HG02870 (cell line): ENCODE results near the gene AGPAT1.
A peak's percentile ranks its signal among the peaks of the same experiment; 100 is the strongest.
"Not testable (repeated sequence)": the region's sequence is repeated elsewhere in the genome, so short reads cannot be mapped to it uniquely, and the experiment has no call there.

ENCODE experiments used
- ATAC-seq: cut with Tn5 transposase; IDR thresholded peaks from one replicate; pipeline ENCODE4 v1.9.1; 2021; ENCODE audit warnings: mild to moderate bottlenecking, moderate library complexity; ENCODE audit not compliant: unreplicated experiment

The AGPAT1 gene

DNA sequence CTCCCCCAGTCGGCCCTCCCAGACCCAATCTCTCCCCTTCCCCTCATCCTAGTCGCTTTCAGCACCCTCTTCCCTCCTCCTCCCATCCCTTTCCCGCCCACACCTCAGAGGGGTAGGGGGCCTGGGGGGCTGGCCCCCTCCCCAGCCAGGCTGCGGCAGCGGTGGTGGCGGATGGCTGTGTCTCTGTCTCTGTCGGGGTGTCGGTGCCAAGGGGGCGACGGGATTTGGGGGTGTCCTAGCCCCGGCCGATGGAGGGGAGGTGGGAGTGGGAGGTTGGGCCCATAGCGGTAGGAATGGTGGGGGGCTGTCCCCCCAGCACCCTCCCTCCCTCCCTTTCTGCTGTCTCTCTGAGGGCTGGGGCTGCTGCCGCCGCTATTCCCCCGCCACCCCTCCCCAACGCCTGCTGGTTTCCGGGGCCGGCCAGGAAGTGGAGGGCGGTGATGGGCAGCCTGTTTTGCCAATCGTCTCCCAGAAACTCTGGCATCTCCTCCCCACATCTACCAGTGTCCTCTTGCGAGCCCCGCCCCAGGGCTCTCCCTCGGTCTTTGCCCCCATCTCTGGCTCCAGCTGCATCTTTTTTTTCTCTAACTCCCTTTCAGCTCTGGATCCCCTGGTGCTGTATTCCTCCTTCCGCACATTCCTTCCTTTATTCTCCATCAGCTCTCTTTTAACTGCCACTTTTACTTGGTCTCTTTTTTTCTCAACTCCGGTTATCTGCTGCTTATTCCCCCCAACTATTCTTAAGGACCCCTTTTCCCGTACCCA, at the start of gene AGPAT1:
Gene AGPAT1 (minus strand): TSS at position 374 of the 765 bp plus-strand sequence. CDS start 4,588 bp downstream, outside the sequence.
- peak; percentile 39 for ATAC-seq

- ATAC-seq = no peak
These were observed 48.8 kb upstream of the AGPAT1 start for GRCh38 chr6:32224696-32225095.

DNA sequence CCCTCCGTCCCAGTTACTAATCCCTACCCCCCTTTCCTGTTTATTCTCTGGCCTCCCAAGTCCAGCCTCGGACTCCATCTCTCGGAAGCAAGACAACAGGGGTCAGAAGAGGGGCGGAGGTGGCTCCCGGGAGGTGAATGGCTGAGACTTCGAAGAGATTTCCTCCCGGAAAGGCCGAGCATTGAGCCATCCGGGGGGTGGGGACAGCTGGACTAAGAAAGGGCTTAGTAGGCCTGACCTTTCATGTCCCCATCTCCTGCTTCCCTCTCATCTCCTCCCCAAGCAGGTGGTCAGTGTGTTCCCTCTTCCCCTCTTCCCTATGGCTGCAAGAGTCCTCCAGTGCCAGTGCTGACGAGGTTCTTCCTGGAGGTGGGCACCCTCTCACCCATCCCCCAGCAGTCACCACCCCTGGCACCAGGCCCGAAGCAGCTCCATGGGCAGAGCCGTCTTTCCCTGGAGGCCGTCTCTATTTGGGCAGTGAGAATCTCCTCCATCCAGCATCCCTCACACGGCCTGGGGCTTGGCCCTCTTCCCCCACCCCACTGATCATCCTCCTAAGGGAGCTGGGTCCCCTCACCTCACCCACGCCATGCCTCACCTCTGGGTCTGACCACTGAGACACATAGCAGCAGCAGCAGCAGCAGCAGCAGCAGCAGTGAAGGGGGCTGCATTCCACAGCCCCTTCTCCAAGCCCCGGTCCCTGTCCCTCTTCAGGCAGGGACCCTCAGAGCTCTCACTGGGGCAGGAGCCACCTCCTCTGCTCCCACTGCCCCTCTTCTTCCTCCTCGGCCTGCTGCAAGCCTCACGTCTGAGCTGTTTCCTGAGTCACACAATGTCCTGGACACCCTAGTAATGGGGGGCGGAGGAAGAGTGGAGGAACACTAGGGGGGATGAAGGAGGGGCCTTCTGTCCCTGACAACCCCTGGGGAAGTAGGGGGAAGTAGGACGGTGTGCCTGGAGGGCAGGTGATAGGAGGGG, 47.7 kb upstream of the AGPAT1 start, which contains the start of gene NOTCH4:
Gene NOTCH4 (minus strand): TSS at position 810 of the 978 bp plus-strand sequence. CDS start 139 bp downstream, at position 671.
- ATAC-seq = no peak

DNA sequence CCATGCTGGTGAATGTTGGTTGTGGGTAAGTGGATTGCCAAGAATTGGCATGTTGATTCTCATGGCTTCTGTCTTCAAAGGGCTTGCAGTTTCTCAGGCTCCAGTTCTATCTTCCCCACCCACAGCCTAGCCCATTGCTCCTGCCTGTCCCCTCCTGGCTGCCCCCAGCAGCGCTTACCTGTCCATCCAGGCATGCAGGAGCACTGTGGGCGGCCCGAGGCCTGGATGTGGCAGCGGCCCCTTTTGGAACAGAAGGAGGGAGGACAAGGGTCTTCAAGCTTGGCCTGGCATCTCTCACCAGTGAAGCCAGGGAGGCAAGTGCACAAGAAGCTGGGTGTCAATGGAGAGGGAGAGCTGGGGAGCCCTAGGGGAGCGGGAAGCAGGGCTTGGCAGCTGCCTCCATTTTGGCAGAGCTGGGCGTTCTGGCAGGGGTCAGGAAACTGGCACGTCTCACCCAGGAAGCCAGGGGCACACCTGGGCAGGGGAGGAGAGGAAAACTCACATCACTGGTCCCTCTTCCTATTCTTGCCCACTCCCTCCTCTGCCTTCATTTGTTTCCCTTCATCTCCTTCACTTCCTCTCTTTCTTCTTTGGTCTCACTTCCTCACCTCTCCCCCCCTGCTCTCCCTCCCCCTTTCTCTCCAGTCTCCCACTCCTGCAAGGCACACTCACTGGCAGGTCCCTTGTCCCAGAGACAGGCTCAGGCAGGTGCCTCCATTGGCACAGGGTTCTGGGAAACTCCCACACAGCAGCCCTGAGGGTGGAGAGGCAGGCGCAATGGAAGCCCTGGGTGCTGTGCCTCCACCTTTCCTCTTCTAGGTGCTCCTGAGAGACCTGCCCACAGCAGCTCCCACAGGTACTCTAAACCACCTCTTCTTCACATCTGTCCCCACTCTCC, 46.7 kb upstream of the AGPAT1 start:
- no peak for ATAC-seq

DNA sequence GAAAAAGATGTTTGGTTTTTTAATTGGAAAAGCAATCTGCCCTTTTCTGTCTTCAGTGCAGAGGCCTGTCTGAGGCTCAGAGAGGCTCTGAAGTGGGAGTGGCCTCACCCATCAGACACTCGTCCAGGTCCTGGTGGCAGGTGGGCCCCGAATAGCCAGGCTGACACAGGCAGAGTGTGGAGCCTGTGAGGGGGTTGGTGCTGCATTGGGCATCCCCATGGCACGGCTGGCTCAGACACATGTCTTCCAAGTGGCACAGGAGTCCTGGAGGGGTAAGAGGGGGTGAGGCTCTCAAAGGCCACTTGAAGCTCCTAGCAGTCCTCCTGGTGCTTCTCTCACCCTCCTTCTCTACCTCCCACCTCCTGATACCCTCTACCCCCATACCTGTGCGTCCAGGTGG, 44.1 kb upstream of the AGPAT1 start:
- ATAC-seq = no peak

- no peak for ATAC-seq
These were observed 42.3 kb upstream of the AGPAT1 start for GRCh38 chr6:32218167-32218566.

DNA sequence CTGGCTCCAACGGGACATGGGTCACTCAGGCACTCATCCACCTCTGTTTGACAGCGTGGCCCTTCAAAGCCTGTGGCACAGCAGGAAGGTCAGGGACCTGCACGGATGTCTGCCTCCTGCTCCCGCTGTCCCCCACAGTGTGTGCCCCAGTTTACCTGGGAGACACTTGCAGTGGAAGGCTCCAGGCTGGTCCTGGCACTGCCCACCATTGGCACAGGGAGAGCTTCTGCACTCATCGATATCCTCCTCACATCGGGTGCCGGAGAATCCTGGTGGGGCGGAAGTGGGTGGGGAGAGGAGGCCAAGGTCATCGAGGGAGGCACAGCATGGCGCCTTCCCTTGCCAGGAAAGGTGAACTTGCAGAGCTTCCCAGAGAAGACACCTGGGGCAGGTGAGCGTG, 41.1 kb upstream of the AGPAT1 start:
- no peak for ATAC-seq

- no peak for ATAC-seq
These were observed 40.4 kb upstream of the AGPAT1 start for GRCh38 chr6:32216285-32216684.

- ATAC-seq = no peak
These were observed 39.7 kb upstream of the AGPAT1 start for GRCh38 chr6:32215617-32216016.

DNA sequence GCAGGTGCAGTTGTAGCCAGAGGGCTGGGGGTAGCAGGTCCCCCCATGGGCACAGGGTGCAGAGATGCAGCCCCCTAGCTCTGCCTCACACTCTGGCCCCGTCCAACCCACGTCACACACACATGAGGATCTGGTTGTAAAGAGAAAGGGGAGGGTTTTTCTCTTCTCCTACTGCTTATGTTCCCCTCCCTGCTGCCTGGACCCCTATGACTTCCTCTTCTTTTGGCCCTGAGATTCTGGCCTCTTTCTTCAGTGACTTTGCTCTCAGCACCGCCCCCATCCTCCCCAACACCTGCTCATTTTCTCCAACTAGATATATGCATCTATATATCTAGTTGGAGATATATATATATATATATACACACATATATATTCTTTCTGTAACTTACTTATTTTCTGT, 38.2 kb upstream of the AGPAT1 start:
- ATAC-seq = no peak

GRCh38 chr6:32213649-32214048, 37.8 kb upstream of the AGPAT1 start:
- no peak for ATAC-seq

DNA sequence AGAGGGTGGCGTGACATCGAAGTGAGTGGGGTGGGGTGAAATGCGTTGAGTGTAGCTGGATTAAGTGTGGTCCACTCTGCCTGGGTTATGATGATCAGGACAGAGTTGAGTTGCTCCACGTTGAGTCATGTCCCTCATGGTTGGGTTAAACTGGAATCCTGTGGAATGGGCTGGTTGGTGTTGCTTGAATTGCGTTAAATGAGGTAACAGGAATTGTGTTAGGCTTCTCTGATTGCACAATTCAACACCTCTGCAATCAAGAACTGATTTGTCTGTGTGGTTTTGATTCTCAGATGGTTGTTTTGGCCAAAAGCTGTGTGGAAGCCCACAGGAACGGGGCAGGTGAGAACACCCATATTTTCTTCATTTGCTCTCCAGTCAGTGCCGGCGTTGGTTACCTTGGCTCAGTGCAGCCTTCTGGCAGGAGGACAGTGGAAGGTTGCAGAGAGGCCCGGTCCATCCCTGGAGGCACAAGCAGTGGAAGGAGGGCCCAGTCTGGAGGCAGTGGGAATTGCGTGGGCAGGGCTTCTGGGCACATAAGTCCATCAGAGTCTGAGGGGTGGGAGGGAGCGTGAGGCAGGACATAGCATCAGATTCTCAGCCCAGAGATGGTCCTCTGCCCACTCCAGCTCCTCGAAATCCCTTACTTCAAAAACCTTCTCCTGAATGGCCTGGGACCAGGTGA, 36.3 kb upstream of the AGPAT1 start:
- no peak for ATAC-seq

GRCh38 chr6:32211432-32211831, 35.5 kb upstream of the AGPAT1 start:
- ATAC-seq = not testable (repeated sequence)

DNA sequence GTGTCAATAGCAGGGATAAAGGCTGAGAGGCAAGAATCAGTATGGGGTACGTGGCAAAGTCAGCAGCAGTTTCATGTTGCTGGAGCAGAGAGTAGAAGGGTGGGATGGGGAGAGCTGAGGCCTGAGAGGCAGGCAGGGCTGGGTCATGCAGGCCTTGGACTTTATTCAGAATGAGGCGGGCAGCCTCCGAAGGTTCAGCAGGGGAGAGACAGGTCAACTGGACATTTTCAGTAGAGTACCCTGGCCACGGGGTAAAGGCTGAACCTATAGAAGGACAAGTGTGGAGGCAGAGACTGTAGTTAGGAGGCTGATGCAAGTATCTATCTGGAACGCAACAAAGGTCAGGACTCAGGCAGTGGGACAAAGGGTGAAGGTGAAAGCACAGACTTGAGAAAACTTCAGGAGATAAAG, 34.3 kb upstream of the AGPAT1 start:
- ATAC-seq = no peak

DNA sequence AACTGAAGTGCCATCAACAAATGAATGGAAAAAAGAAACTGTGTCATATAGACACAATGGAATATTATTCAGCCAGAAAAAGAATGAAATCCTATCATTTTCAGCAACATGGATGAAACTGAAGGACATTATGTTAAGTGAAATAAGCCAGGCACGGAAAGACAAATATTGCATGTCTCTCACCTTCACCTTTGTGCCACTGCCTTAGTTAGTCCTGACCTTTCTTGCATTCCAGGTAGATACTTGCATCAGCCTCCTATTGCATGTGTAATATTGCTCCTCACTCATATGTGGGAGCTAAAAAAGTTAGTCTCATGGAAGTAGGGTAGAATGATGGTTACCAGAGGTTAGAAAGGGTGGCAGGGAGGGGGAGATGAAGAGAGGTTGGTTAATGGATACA, 33.1 kb upstream of the AGPAT1 start:
- ATAC-seq = no peak

DNA sequence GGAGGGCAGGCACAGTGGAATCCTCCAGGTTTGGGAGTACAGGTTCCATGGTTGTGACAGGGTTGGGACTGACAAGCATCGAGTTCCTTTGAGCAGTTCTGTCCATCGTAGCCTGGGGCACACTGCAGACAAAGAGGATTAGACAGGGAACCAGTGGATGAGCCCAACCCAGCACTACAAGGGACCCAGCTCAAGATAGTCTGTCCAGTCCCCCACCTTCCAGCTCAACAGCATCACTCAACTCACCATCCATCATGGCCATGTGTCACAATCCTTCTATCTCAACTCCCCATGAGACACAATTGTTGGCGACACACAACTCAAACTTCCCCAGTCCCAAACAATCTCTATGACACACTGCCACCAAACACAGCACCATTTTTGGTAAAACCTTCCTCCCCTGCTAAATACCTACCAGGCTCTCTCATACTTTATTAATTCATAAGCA, 28.4 kb upstream of the AGPAT1 start:
- ATAC-seq = no peak

DNA sequence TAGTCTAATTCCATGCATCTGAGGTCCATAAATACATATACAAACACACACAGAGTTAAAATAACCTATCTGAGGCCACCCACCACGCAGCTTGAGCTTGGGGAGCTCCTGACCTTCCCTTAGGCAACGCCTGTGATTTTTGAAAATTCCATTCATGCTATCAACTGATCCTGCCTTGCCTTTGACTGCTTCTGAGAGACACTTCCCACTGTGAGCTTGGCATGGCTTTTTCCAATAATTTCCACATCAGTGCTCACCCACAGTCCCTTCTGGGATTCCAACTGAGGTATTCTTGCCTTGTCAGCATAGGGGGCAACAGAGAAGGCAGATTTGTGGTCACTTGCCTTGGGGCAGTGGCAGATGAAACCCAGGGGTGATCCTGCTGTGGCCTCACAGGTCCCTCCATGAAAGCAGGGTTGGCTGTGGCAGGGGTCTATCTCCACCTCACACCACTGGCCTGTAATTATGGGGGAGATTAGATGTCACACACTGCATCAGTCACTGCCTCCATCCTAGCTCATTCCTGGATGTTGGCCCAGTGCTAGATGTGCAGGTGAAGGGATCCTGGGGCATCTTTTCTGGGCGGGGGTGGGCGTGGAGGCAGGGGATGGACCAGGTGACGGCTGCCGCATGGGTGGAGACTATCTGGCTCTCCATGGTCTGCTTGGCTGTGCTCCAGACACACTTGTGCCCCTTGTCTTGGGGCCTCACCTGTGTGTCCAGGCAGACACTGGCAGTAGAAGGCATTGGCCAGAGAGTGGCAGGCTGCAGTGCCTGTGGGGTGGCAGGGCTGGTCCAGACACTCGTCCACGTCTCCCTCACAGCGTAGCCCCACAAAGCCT, 27.8 kb upstream of the AGPAT1 start:
- ATAC-seq = no peak

GRCh38 chr6:32202186-32202585, 26.3 kb upstream of the AGPAT1 start:
- no peak for ATAC-seq
